Parathyroid adenoma (tissue), 2 donors: ENCODE data around the gene CHST15.

Experiments used
- H2AFZ ChIP-seq: fragments of 300-600 bp; sonication (generic); one replicate; pipeline ENCODE4 v1.7.0; 2017; ENCODE audit warnings: antibody characterized with exemption, mild to moderate bottlenecking
- H3K27ac ChIP-seq: fragments of 300-600 bp; sonication (generic); one replicate; pipeline ENCODE4 v1.7.0; 2017
- H3K27me3 ChIP-seq: fragments of 300-600 bp; sonication (generic); one replicate; pipeline ENCODE4 v1.7.0; 2017; ENCODE audit warnings: low read length; ENCODE audit not compliant: control insufficient read depth, insufficient read depth
- H3K36me3 ChIP-seq: fragments of 300-600 bp; sonication (generic); one replicate; pipeline ENCODE4 v1.7.0; 2017; ENCODE audit warnings: low read length; ENCODE audit not compliant: control insufficient read depth, insufficient read depth
- H3K4me1 ChIP-seq: fragments of 300-600 bp; sonication (generic); one replicate; pipeline ENCODE4 v1.7.0; 2017; ENCODE audit warnings: control low read depth
- H3K4me2 ChIP-seq: fragments of 300-600 bp; sonication (generic); one replicate; pipeline ENCODE4 v1.7.0; 2017; ENCODE audit warnings: low read length
- H3K4me3 ChIP-seq: fragments of 300-600 bp; sonication (generic); one replicate; pipeline ENCODE4 v1.7.0; 2017; ENCODE audit warnings: low read depth, low read length
- H3K79me2 ChIP-seq: fragments of 300-600 bp; sonication (generic); one replicate; pipeline ENCODE4 v1.7.0; 2017; ENCODE audit warnings: control low read depth
- H3K9ac ChIP-seq: fragments of 300-600 bp; sonication (generic); one replicate; pipeline ENCODE4 v1.7.0; 2017; ENCODE audit warnings: mild to moderate bottlenecking
- H3K9me3 ChIP-seq: fragments of 300-600 bp; sonication (generic); one replicate; pipeline ENCODE4 v1.7.0; 2017; ENCODE audit warnings: low read length; ENCODE audit not compliant: control insufficient read depth
- CTCF ChIP-seq: fragments of 300-600 bp; sonication (generic); IDR thresholded peaks from one replicate; pipeline ENCODE4 v1.7.0; 2017; ENCODE audit warnings: antibody characterized with exemption, mild to moderate bottlenecking
- donor health status: primary hyperparathyroidism.

The CHST15 gene

DNA sequence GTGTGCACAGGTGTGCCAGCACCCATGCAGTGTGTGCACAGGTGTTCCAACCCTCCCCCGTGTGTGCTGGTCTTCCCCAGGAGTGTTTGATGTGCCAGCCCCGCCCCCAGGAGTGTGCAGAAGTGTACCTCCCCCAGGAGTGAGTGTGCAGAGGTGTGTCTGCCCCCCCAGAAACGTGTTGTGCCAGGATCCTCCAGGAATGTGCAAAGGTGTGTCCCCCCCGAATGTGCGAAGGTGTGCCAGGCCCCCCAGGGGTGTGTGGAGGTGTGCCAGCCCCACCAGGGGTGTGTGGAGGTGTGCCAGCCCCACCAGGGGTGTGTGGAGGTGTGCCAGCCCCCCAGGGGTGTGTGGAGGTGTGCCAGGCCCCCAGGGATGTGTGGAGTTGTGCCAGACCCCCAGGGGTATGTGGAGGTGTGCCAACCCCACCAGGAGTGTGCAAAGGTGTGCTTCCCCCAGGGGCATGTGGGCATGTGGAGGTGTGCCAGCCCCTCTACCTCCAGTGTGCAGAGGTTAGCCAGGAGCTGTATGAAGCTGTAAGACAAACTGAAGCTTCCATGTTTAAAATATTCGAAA lies 33.2 kb downstream of the CHST15 start:
- Histone ChIP-seq H2AFZ (no peak overlapping the region), H3K4me3 (no peak overlapping the region), H3K36me3 (no peaks in the 10 kb centered on the region), H3K27ac (no peak overlapping the region), H3K4me1 (no peaks in the 10 kb centered on the region), H3K27me3 (no peaks in the 10 kb centered on the region), H3K9ac (no peak overlapping the region), H3K4me2 (no peak overlapping the region), H3K79me2 (no peaks in the 10 kb centered on the region), H3K9me3 (no peaks in the 10 kb centered on the region)
- TF ChIP-seq CTCF: no peak

DNA sequence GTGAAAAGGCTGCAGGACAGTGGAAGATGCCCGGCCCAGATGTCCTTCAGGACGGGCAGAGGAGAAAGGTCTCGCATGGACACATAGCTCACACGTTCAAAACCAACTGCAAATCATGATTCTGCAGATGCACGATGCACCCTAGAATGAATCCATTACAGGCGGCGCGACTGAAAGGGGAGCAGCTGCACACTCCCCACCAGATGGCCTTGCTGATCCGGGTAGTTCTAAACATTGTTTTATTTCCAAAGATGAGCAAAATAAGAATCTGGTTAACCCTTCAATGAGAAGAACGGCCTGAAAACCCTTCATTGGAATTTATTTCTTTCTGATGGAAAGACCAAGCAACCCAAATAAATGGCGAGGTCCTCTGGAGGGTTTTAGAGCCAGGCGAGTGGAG lies 33.8 kb downstream of the CHST15 start:
- Histone ChIP-seq H3K4me1 (no peaks in the 10 kb centered on the region), H3K4me2 (no peak overlapping the region), H3K9me3 (no peaks in the 10 kb centered on the region), H3K9ac (no peak overlapping the region), H3K79me2 (no peaks in the 10 kb centered on the region), H3K27me3 (no peaks in the 10 kb centered on the region), H3K36me3 (no peaks in the 10 kb centered on the region), H3K27ac (no peak overlapping the region), H3K4me3 (no peak overlapping the region), H2AFZ (no peak overlapping the region)
- TF ChIP-seq CTCF: no peak

- no peak for TF ChIP-seq CTCF
Measured at GRCh38 chr10:124058346-124059003, 34.9 kb downstream of the CHST15 start.

GRCh38 chr10:124057601-124058000 lies 35.8 kb downstream of the CHST15 start:
- no peaks in the 10 kb centered on the region for H3K36me3 ChIP-seq
- TF ChIP-seq CTCF: no peak
- no peaks in the 10 kb centered on the region for H3K4me1 ChIP-seq
- no peak overlapping the region for H3K4me3 ChIP-seq
- no peak overlapping the region for H2AFZ ChIP-seq
- no peaks in the 10 kb centered on the region for H3K79me2 ChIP-seq
- H3K27me3 ChIP-seq: no peaks in the 10 kb centered on the region
- no peak overlapping the region for H3K4me2 ChIP-seq
- no peak overlapping the region for H3K27ac ChIP-seq
- H3K9ac ChIP-seq: no peak overlapping the region
- no peaks in the 10 kb centered on the region for H3K9me3 ChIP-seq

More at GRCh38 chr10:124058346-124059003, 34.9 kb downstream of the CHST15 start:
- no peaks in the 10 kb centered on the region for H3K79me2 ChIP-seq
- no peaks in the 10 kb centered on the region for H3K9me3 ChIP-seq
- H2AFZ ChIP-seq: no peak overlapping the region
- no peaks in the 10 kb centered on the region for H3K36me3 ChIP-seq
- H3K27ac ChIP-seq: no peak overlapping the region
- H3K9ac ChIP-seq: no peak overlapping the region
- no peaks in the 10 kb centered on the region for H3K4me1 ChIP-seq
- H3K4me2 ChIP-seq: no peak overlapping the region
- H3K4me3 ChIP-seq: no peak overlapping the region
- H3K27me3 ChIP-seq: no peaks in the 10 kb centered on the region
